OCI-LY3 (cell line): ENCODE results near the gene RAB23.

Experiments used
- CTCF ChIP-seq: fragments of 200-600, 300-600 bp; sonication (generic); IDR thresholded peaks from 2 replicates; pipeline ENCODE4 v1.5.1; 2014; ENCODE audit warnings: antibody characterized with exemption, low read length, low read depth
- EZH2phosphoT487 ChIP-seq: fragments of 200-600 bp; shearing (Covaris generic); IDR thresholded peaks from 2 replicates; pipeline ENCODE4 v1.6.1; 2018; ENCODE audit warnings: antibody characterized with exemption, mixed run types, low read depth

GRCh38 chr6:57138026-57138425, 84.1 kb downstream of the RAB23 start:
- TF ChIP-seq CTCF (no peak), EZH2phosphoT487 (no peak)
